Inflammatory macrophage treated with lipopolysaccharide for 4 hours (primary cell): ENCODE results near the gene SULF2.

Experiments
- DNase-seq: peaks from one replicate; pipeline ENCODE4 v3.0.0-alpha.2; 2020

The SULF2 gene

DNA sequence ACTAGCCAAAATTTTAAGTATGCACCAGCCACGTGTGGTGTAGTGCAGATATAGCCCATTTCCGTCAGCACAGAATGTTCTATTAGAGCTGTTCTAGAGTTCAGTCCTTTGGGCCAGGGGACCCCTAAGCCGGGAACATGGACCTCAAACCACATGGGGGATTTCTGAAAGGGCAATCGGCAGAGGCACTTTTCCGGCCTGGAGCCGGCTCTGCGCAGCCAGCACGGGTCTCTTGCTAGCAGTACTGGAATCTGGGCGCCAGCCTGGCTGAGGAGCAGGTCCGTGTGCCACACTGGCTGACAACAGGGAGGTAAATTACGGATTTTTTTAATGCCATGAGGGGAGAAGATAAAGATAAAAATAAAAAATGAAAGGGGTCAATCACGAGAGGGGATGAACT, 120.5 kb downstream of the SULF2 start:
- DNase-seq, result no peak

DNA sequence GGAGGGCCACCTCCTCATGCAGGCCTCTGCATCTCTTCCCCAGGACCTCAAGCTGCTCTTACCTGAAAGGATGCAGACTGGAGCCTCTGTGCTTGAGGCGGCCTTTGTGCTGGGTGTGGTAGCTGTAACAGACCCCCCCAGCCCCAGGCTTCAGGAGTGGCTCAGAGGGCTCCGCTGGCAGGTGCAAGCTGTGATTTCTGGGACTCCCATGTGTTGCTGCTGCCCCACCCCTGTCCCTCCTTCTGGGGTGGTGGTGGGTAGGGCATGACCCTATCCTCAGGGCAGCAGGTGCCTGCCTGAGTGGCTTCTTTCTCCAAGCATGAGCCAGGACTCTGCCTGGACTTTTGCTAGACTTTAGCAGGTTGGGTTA, 121.2 kb downstream of the SULF2 start:
- no peak for DNase-seq

DNA sequence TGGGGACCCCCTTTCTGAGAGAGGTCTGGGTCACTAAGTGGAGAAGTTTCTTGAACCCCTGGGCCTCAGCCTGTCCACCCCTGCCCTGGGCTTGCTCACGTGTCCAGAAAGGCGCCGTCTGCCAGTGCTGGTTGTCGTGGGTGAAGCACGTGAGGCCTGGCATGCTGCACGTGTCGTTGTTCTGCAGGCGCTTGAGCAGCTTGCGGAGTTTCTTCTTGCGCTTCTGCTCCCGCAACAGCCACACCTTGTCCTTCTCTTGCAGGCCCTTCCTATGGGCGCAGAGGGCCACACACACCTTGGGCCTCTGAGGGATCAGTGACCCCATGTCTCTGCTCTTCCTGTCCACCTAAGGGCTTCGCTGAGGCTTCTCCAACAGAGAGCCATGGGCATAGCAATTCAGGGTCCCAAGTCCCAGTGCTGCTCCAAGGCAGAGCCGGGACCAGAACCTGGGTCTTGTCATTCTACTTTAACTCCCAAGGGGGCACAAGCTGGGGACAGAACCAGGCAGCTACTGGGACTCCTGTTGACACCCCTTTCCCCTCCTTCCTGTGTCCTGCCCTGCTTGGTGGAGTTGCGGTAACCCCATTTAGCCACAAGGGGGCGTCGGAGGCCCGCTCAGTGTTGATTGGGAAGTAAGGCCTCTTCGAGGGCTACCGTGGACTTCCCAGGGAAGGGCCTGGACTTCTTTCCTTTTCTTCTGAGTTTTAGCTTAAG, 121.8 kb downstream of the SULF2 start:
- peak; percentile 58 for DNase-seq

DNA sequence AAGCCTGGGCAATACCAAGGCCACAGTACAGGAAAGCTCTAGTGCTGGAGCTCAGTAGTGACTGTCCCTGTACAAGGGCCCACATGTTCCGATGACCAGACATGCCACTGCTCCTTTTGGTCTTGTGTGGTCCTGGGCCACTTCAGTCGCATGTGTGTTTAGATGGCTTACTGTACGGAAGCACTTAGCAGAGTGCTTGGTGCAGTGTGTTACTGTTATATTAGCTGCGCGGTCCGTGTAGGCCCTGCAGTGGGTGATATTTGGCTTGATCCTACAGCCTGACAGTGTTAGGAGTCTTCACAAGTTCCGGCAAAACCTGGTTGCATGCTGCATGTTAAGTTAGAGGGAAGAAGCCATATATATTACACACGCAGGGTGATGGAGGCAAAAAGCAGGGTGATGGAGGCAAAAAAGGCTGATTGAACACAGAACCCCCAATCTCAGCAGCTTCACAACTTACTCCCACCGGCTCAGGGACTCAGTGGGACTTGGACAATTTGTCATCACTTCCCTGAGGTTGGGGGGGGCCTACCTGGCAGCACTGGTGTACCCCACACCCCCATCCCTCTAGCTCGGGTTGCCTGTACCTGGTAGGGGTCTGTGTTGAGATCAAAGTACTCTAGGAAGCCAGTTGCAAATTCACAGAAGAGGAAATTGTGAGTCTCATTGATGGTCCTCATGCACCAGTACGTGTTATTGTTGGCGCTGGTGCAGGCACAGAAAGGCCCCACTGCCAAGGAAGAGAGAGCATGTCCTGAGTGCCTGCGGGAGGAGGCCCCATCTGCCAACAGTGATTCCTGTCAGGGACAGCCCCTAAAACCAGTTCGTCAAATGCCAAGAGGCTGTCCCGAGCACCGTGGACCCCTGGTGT, 122.6 kb downstream of the SULF2 start:
- DNase-seq, result no peak

GRCh38 chr20:47661714-47662113, 123.6 kb downstream of the SULF2 start:
- DNase-seq, result no peak

- DNase-seq, result no peak
Measured at GRCh38 chr20:47660983-47661700, 124.1 kb downstream of the SULF2 start.

GRCh38 chr20:47660602-47660905, 124.7 kb downstream of the SULF2 start:
- DNase-seq, result no peak

GRCh38 chr20:47659904-47660601, 125.2 kb downstream of the SULF2 start:
- DNase-seq, result no peak

DNA sequence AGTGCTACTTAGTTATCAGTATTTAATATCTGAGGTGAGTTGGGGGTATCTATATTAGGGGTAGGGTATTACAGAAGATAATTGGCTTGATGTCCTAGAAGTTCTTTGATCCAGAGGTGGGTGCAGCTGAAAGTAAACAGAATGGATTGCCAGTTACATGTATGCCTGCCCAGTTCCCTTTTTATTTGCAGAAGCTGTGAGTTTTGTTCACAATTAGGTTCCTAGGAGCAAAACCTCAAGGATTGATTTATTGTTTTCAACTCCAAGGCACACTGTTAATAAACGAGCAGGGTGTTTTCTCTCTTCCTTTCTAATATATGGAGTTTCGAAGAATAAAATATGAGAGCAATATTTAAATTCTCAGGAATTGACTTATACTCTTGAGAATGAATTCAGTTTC, 129.0 kb downstream of the SULF2 start:
- DNase-seq, result peak; percentile 34

DNA sequence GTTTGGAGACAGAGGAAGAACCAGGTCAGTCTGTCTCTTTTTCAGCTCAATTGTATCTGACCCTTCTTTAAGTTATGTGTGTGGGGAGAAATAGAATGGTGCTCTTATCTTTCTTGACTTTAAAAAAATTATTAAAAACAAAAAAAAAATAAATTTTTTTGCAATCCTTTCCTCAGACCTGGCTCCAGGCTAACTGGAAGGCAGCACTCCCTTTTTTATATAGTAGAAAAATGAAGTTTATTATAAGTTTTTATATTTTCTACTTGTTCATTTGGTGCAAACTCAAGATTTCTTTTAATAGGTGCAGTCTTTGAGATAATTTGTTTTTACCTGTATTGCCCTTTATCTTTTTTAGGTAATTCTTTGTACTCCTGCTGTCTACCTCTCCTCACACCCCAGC, 129.6 kb downstream of the SULF2 start:
- no peak for DNase-seq

DNA sequence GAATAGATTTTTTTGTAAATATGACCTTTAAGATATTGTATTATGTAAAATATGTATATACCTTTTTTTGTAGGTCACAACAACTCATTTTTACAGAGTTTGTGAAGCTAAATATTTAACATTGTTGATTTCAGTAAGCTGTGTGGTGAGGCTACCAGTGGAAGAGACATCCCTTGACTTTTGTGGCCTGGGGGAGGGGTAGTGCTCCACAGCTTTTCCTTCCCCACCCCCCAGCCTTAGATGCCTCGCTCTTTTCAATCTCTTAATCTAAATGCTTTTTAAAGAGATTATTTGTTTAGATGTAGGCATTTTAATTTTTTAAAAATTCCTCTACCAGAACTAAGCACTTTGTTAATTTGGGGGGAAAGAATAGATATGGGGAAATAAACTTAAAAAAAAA, 130.9 kb downstream of the SULF2 start:
- DNase-seq, result no peak

- DNase-seq, result no peak
Measured at GRCh38 chr20:47653869-47654268, 131.4 kb downstream of the SULF2 start.

GRCh38 chr20:47652794-47653193, 132.5 kb downstream of the SULF2 start:
- no peak for DNase-seq

- DNase-seq, result no peak
Measured at GRCh38 chr20:47652301-47652700, 133.0 kb downstream of the SULF2 start.

GRCh38 chr20:47648943-47649342, 136.3 kb downstream of the SULF2 start:
- DNase-seq, result no peak

DNA sequence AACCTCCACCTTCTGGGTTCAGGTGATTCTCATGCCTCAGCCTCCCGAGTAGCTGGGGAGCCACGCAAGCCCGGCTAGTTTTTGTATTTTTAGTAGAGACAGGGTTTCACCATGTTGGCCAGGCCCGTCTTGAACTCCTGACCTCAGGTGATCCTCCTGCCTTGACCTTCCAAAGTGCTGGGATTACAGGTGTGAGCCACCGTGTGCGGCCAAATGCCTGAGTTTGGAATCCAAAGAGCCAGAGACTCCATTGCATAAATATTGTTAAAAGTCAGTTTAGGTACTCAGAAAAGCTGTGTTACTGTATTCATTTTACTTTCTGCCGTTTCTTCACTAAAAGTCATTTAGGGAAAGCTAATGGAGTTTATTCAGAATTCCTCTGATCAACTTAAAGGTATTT, 137.3 kb downstream of the SULF2 start:
- no peak for DNase-seq

DNA sequence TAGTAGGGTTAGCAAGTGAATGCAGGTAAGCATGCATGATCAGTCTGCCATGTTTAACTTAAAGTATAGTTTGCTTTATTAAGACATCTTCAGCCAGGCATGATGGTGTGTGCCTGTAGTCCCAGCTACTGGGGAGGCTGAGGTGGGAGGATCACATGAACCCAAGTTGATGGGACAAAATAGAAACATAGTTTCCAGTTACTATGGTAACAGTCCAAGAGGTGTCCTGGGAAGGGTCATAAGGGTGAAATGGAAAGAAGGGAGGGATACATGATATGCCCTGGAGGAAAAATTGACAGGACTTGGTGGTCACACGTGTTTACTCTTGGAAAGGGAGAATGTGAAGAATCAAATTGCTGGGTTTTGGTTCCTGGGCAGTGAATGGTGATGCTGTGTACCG, 139.6 kb downstream of the SULF2 start:
- no peak for DNase-seq

DNA sequence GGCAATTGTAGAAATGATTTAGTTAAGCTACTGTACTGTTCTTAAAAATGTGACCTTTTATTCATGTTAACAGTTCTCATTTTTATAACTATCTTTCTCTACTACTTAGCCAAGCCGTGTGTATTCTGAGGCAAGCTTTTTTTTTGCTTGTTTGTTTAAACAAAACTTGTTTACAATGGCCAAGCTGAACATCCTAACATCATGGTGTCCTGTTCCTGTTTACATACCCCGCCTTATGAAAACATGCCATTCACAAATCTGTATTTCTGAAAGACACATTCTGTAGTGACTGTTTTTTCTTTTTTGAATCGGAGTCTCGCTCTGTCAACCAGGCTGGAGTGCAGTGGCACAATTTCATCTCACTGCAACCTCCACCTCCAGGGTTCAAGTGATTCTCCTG, 142.7 kb downstream of the SULF2 start:
- no peak for DNase-seq

DNA sequence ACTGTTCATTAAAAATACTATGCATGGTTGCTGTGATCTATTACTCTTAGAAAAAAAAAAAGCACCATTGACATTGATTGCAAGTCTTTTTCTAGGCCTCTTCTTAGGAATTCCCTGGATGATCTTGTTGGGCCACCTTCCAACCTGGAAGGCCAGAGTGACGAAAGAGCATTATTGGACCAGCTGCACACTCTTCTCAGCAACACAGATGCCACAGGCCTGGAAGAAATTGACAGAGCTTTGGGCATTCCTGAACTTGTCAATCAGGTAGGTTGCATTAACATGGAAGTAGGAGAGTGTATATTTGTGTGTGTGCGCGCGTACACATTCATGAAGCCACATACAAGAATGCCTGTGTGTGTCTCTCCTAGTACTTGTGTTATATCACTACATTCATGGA, 143.2 kb downstream of the SULF2 start:
- DNase-seq, result no peak

- no peak for DNase-seq
Measured at GRCh38 chr20:47638851-47639250, 146.4 kb downstream of the SULF2 start.

- DNase-seq, result no peak
Measured at GRCh38 chr20:47635256-47635655, 150.0 kb downstream of the SULF2 start.

DNA sequence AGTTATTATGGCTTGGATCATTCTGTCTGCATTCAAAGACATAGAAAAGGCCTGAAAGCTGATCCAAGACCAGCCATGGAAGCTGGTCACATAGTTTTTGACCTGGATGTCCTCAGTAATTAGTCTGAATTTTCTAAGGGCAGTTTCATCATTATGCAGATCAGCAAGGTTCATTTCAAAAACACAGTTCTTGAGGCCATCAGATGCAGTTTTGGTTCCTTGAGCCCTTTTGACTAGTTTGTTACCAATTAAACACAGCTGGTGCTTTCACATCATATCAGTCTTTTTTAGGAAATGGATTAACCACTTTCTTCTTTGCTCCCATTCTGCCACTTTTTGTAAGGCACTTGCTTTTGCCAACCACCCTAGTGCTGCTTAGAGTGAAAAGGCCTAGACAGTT, 154.2 kb downstream of the SULF2 start:
- no peak for DNase-seq

- DNase-seq, result no peak
Measured at GRCh38 chr20:47629907-47630306, 155.4 kb downstream of the SULF2 start.
